ENCODE results near the gene SMAD3.

GRCh38 chr15:67176195-67176971 is 111.0 kb downstream of the SMAD3 start:
- no peak for TF ChIP-seq POLR2A (IDR thresholded peaks at IDR 0.05)
- TF ChIP-seq CTCF (IDR thresholded peaks at IDR 0.05) = no peak
- peak in 1 of 2 donors; percentile 38 for TF ChIP-seq POLR2AphosphoS5 (IDR thresholded peaks at IDR 0.05; ENCODE audit: insufficient read depth in 1 of 2, low read depth in 1 of 2)
